Measurements from ENCODE around the gene CD300A.
A peak's percentile ranks its signal among the peaks of the same experiment; 100 is the strongest.

Gene CD300A

GRCh38 chr17:74439691-74440567, 26.5 kb upstream of the CD300A start:
- peak in 1 of 14 donors; percentile 62 for DNase-seq

GRCh38 chr17:74441537-74441936, 24.9 kb upstream of the CD300A start:
- DNase-seq = no peak

- DNase-seq = no peak
Observed at GRCh38 chr17:74442291-74442669, 24.2 kb upstream of the CD300A start.

- peak in 12 of 14 donors; percentile 42 to 83 (median 75) for DNase-seq
Observed at GRCh38 chr17:74442670-74443515, 23.5 kb upstream of the CD300A start.

- DNase-seq = peak in 5 of 14 donors; percentile 29 to 63 (median 42)
Observed at GRCh38 chr17:74443516-74444296, 22.7 kb upstream of the CD300A start.

- DNase-seq = peak in 3 of 14 donors; percentile 16 to 47 (median 22)
Observed at GRCh38 chr17:74444406-74444805, 22.0 kb upstream of the CD300A start.

GRCh38 chr17:74445158-74445557, 21.3 kb upstream of the CD300A start:
- DNase-seq = peak in 1 of 14 donors; percentile 35

GRCh38 chr17:74446551-74447500, 19.6 kb upstream of the CD300A start:
- DNase-seq = peak in 8 of 14 donors; percentile 36 to 98 (median 55)

- DNase-seq = peak in 1 of 14 donors; percentile 50
Observed at GRCh38 chr17:74447628-74448159, 18.7 kb upstream of the CD300A start.

GRCh38 chr17:74448756-74449155, 17.7 kb upstream of the CD300A start:
- DNase-seq = no peak

GRCh38 chr17:74449306-74449705, 17.1 kb upstream of the CD300A start:
- peak in 1 of 14 donors; percentile 46 for DNase-seq

GRCh38 chr17:74449773-74450172, 16.7 kb upstream of the CD300A start:
- DNase-seq = peak in 1 of 14 donors; percentile 48

- DNase-seq = no peak
Observed at GRCh38 chr17:74450231-74450630, 16.2 kb upstream of the CD300A start.

- DNase-seq = peak in 1 of 14 donors; percentile 47
Observed at GRCh38 chr17:74450925-74451403, 15.5 kb upstream of the CD300A start.

GRCh38 chr17:74451557-74451956, 14.9 kb upstream of the CD300A start:
- DNase-seq = peak in 1 of 14 donors; percentile 32

GRCh38 chr17:74452033-74452840, 14.2 kb upstream of the CD300A start:
- peak in 1 of 14 donors; percentile 32 for DNase-seq

GRCh38 chr17:74452841-74453661, 13.4 kb upstream of the CD300A start:
- peak in 1 of 14 donors; percentile 84 for DNase-seq

- peak in 2 of 14 donors; percentile 67 to 85 for DNase-seq
Observed at GRCh38 chr17:74453665-74454196, 12.7 kb upstream of the CD300A start.

Data from C1 segment of cervical spinal cord (tissue), 14 donors.